Cardiac fibroblast (primary cell): Measurements from ENCODE around the gene CNGB1.

Experiments
- DNase-seq, 2 donors: peaks; one replicate each; pipeline versions ENCODE4 v3.0.0 to v3.0.0-alpha.2; 2010; ENCODE audit warnings: low read depth in 2 of 2
- H3K4me3 ChIP-seq, 2 donors: replicated peaks in 1 of 2; 1 replicate in 1 of 2; 2 replicates in 1 of 2; pipeline ENCODE4 v1.5.1; 2011; ENCODE audit warnings: low read depth in 2 of 2, low read length in 2 of 2, mild to moderate bottlenecking in 2 of 2, moderate library complexity in 1 of 2
- TF ChIP-seq, protein P1 (sequence below): IDR thresholded peaks from one replicate; pipeline ENCODE4 v1.5.1; 2011; ENCODE audit warnings: low read depth, mild to moderate bottlenecking, low read length, inconsistent platforms

Gene CNGB1

DNA sequence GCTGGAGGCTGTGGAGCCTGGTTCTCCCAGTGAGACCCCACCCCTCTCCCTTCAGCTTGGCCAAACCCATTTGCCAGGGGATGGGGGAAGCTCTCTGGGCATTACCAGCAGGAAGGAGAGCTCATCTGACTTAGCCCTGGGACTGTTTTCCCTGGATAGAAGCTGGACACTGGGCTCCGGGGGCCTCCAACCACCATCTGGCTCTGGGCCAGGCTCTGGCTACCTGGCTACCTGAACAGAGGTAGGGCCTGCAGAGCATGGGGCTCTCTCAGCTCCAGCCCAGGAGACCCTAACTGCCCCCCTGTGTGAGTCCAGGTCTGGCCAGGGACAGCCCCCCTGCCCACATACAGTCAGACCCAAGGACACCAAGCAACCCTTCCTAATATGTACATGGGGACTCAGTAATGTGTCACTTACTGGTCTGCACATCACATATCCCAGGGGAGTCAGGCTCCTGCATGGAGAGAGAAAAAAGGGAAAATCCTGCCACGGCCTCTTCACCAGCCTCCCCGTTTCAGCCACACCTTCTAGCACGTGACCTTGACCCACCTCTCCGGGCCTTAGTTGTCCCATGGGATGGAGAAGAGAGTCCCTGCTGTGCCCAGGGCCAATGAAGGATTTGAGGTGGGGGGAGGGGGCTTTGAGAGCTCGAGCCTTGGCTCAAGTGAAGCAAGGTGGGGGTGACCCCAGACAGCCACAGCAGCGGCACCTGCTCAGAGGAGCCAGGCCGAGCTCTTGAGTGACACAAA lies 13.8 kb downstream of the CNGB1 start:
- DNase-seq = no peak
- TF ChIP-seq, protein P1, sequence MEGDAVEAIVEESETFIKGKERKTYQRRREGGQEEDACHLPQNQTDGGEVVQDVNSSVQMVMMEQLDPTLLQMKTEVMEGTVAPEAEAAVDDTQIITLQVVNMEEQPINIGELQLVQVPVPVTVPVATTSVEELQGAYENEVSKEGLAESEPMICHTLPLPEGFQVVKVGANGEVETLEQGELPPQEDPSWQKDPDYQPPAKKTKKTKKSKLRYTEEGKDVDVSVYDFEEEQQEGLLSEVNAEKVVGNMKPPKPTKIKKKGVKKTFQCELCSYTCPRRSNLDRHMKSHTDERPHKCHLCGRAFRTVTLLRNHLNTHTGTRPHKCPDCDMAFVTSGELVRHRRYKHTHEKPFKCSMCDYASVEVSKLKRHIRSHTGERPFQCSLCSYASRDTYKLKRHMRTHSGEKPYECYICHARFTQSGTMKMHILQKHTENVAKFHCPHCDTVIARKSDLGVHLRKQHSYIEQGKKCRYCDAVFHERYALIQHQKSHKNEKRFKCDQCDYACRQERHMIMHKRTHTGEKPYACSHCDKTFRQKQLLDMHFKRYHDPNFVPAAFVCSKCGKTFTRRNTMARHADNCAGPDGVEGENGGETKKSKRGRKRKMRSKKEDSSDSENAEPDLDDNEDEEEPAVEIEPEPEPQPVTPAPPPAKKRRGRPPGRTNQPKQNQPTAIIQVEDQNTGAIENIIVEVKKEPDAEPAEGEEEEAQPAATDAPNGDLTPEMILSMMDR = no peak
- no peak overlapping the region for H3K4me3 ChIP-seq

DNA sequence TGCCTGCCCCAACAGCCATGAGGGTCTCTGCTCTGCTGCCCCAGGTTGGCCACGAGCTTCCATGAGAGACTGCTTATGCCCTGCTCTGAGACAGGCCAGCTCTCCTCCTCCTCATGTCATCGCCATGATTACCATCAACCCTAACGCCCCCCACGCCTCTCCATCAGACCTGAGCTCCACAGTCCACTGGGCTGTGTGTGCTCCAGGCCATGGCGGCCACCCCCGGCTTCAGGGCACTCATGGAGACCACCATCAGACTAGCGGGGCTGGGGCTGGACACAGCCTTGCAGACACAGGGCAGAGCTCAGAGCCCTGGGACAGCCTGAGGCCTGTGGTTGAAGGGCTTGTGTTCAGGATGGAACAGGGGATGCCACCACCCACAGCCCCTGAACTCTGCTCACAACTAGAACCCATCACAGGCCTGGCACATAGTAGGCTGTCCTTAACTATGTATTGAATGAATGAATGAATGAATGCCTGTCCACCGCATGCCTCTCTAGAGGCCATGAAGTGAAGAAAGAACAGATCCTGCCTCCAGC lies 14.6 kb downstream of the CNGB1 start:
- no peak for DNase-seq
- TF ChIP-seq, protein P1 = no peak
- no peak overlapping the region for H3K4me3 ChIP-seq

DNA sequence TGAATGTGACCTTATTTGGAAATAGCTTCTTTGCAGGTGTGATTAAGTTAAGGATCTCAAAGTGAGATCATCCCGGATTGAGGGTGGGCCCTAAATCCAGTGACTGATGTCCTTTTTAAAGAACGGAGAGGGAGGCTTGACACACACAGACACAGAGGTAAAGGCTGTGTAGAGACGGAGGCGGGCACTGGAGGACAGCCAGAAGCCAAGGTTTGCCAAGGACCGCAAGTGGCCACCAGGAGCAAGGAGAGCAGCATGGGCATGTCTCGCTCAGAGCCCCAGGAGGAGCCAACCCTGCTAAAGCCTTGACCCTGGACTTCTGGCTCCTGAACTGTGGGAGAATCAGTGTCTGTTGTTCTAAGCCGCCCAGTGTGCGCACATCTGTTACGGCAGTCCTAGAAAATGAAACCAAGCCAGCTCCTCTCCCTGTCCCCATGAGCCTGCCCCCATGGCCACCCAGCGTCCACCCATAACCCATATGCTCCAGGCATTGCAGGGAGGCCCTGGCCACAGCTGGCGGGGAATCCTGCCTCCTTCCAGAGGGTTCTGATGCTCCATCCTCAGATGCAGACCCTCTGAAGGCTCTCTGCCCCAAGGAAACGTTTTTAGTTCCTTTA lies 15.2 kb downstream of the CNGB1 start:
- TF ChIP-seq, protein P1 = no peak
- DNase-seq = no peak

DNA sequence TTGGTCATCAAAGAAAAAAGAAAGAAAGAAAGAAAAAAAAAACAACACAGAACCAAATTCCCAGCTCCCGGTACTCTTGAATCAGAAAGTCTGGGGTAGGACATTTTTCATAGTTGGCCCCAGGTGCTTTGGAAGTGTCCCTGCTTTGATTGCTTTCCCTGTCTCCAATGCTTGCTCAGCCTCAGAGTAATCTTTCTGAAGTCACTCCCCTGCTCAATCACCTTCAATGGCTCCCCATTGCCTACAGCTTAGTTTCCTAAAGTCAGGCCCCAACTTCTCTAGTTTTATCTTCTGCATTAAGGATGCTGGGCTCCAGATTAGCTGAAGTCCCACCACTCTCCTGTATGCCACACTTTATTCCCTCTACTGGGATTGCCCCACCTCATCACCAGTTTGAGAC lies 17.1 kb downstream of the CNGB1 start:
- no peak for DNase-seq
- TF ChIP-seq, protein P1 = no peak
- H3K4me3 ChIP-seq = no peak overlapping the region

More for the DNA sequence above, 15.2 kb downstream of the CNGB1 start:
- no peak overlapping the region for H3K4me3 ChIP-seq

DNA sequence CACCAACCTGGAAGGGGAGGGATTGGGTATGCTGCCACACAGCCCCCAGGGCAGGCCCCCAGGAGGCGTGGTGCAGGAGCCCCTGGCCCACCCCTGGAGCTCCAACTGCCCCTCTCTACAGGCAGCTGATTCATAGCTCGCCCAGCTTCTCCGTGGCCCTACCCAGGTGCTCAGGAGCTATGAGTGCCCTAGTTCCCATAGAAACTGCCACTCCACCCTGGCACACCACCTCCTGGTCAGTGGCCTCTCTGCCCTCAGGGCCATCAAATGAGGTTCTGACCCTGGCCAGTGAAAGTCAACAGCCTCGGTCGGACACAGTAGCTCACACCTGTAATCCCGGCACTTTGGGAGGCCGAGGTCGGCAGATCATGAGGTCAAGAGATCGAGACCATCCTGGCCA lies 18.0 kb downstream of the CNGB1 start:
- no peak for DNase-seq
- no peak overlapping the region for H3K4me3 ChIP-seq
- TF ChIP-seq, protein P1 = no peak

DNA sequence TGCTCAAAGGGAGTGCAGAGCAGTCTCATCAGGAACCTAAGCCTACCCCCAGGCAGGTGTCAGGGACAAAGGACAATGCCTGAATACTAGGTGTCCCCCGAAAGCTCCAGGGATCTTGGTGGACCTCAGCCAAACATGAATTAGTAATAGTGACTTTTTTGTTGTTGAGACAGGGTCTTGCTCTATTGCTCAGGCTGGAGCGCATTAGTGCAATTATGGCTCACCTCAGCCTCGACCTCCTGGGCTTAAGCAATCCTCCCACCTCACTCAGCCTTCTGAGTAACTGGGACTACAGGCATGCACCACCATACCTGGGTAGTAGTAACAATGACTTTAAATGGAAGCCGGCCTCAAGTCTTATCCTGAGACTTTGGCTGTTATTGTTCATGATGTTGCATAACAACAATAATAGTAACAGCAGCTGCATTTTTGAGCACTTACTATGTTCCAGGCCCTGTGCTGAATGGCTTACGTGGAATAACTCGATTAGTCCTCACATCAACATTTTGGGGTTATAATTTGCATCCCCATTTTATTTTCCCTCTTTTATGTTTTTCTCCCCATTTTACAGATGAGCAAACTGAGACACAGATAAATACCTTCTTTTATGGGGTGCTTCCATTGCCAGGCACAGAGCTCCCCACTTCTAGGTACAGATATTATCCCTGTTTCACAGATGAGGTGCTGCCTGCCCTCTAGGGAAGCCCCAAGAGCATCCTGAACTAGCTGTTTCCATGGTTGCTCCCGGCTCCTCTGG lies 19.5 kb downstream of the CNGB1 start:
- no peak overlapping the region for H3K4me3 ChIP-seq
- TF ChIP-seq, protein P1 = no peak
- no peak for DNase-seq
